GM21390 (cell line): ENCODE measurements around the gene NFILZ.

Source experiments
- ATAC-seq: cut with Tn5 transposase; IDR thresholded peaks from one replicate; pipeline ENCODE4 v1.9.1; 2021; ENCODE audit not compliant: unreplicated experiment

Gene NFILZ

GRCh38 chr19:8629996-8630683, at the start of gene NFILZ:
Gene NFILZ (plus strand): TSS chr19:8630633. CDS start chr19:8676766, 46,133 bp downstream.
- ATAC-seq = no peak

- ATAC-seq = no peak
These were observed 49.6 kb upstream of the NFILZ start for GRCh38 chr19:8580710-8581281.

- ATAC-seq = no peak
These were observed 45.2 kb upstream of the NFILZ start for GRCh38 chr19:8584965-8585893.

- ATAC-seq = no peak
These were observed 44.3 kb upstream of the NFILZ start for GRCh38 chr19:8585894-8586750.

- ATAC-seq = no peak
These were observed 41.2 kb upstream of the NFILZ start for GRCh38 chr19:8589177-8589714.

- no peak for ATAC-seq
These were observed 38.0 kb upstream of the NFILZ start for GRCh38 chr19:8592231-8593009.

- no peak for ATAC-seq
These were observed 36.5 kb upstream of the NFILZ start for GRCh38 chr19:8593931-8594330.

- ATAC-seq = no peak
These were observed 34.8 kb upstream of the NFILZ start for GRCh38 chr19:8595651-8596050.

- ATAC-seq = no peak
These were observed 34.3 kb upstream of the NFILZ start for GRCh38 chr19:8596168-8596567.

- no peak for ATAC-seq
These were observed 30.4 kb upstream of the NFILZ start for GRCh38 chr19:8600064-8600463.

- no peak for ATAC-seq
These were observed 29.6 kb upstream of the NFILZ start for GRCh38 chr19:8600816-8601215.

- ATAC-seq = no peak
These were observed 28.6 kb upstream of the NFILZ start for GRCh38 chr19:8601796-8602195.

GRCh38 chr19:8605514-8605913, 24.9 kb upstream of the NFILZ start:
- ATAC-seq = no peak

- no peak for ATAC-seq
These were observed 23.0 kb upstream of the NFILZ start for GRCh38 chr19:8607386-8607785.

- no peak for ATAC-seq
These were observed 21.5 kb upstream of the NFILZ start for GRCh38 chr19:8608941-8609278.

- ATAC-seq = no peak
These were observed 21.0 kb upstream of the NFILZ start for GRCh38 chr19:8609279-8610040.

- ATAC-seq = no peak
These were observed 20.1 kb upstream of the NFILZ start, which contains the start of gene ADAMTS10 for GRCh38 chr19:8610041-8610935. Gene ADAMTS10 (minus strand): TSS chr19:8610715. CDS start chr19:8605710, 5,005 bp downstream.

- no peak for ATAC-seq
These were observed 19.5 kb upstream of the NFILZ start for GRCh38 chr19:8610936-8611300.
